Measurements from ENCODE around the gene HSPB8. TPM values are rescaled to one million over a fixed set of nuclear protein-coding genes. Genes with fewer than 3 reads are reported as not detected.
A peak's percentile ranks its signal among the peaks of the same experiment; 100 is the strongest.

The HSPB8 gene
- total RNA-seq, 1 experiment from 2014 or later, result 6.7 TPM

DNA sequence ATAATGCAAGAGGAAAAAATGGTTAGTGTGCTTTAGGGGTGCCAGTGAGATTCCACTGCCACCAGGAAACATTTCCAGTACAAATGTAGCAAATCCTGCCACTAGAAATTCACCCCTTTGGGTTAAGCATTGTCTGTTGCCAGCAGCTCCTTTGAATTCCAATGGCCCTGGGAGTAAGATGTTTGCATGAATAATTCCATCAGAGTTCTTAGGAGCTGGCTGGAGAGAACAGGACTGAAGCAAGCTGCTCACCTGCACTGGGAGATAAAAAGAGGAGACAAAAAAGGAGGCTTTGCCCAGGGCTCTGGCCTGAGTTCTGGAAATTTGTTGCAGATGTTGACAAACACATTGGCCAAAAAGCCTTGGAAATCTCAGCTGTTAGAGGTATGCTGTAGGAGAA is 57.6 kb downstream of the HSPB8 start:
- Mint-ChIP-seq H3K4me1 (peaks cover 59% of the 10 kb centered on the region), H3K27me3 (ENCODE audit: low read depth) (no peaks in the 10 kb centered on the region), H3K9me3 (no peaks in the 10 kb centered on the region), H3K4me3 (no peak overlapping the region), H3K27ac (peak overlapping the region; percentile 96), H3K36me3 (no peaks in the 10 kb centered on the region)
- no peak for DNase-seq (ENCODE audit: low spot score)
- peak; percentile 78 for ATAC-seq
- ChIA-PET POLR2A (no interaction called here), CTCF (interaction anchor here (0.6 to 1.9 kb wide), 10 partner anchors 11 to 208 kb away, joined by 3 to 7 read pairs (median 4); no protein-coding TSS in a partner anchor)
- TF ChIP-seq SMAD3 (CRISPR knock-in tag; IDR thresholded peaks at IDR 0.05; ENCODE audit: borderline replicate concordance), result no peak
- TF ChIP-seq, protein P1, sequence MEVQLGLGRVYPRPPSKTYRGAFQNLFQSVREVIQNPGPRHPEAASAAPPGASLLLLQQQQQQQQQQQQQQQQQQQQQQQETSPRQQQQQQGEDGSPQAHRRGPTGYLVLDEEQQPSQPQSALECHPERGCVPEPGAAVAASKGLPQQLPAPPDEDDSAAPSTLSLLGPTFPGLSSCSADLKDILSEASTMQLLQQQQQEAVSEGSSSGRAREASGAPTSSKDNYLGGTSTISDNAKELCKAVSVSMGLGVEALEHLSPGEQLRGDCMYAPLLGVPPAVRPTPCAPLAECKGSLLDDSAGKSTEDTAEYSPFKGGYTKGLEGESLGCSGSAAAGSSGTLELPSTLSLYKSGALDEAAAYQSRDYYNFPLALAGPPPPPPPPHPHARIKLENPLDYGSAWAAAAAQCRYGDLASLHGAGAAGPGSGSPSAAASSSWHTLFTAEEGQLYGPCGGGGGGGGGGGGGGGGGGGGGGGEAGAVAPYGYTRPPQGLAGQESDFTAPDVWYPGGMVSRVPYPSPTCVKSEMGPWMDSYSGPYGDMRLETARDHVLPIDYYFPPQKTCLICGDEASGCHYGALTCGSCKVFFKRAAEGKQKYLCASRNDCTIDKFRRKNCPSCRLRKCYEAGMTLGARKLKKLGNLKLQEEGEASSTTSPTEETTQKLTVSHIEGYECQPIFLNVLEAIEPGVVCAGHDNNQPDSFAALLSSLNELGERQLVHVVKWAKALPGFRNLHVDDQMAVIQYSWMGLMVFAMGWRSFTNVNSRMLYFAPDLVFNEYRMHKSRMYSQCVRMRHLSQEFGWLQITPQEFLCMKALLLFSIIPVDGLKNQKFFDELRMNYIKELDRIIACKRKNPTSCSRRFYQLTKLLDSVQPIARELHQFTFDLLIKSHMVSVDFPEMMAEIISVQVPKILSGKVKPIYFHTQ (CRISPR knock-in tag; IDR thresholded peaks at IDR 0.05), result no peak
- TF ChIP-seq FOXJ3 (CRISPR knock-in tag; IDR thresholded peaks at IDR 0.05; ENCODE audit: borderline replicate concordance), result no peak
- TF ChIP-seq TCF7 (CRISPR knock-in tag; IDR thresholded peaks at IDR 0.05; ENCODE audit: low read depth), result no peak
- no peak for TF ChIP-seq TP53 (CRISPR knock-in tag; IDR thresholded peaks at IDR 0.05)
- TF ChIP-seq, protein P2, sequence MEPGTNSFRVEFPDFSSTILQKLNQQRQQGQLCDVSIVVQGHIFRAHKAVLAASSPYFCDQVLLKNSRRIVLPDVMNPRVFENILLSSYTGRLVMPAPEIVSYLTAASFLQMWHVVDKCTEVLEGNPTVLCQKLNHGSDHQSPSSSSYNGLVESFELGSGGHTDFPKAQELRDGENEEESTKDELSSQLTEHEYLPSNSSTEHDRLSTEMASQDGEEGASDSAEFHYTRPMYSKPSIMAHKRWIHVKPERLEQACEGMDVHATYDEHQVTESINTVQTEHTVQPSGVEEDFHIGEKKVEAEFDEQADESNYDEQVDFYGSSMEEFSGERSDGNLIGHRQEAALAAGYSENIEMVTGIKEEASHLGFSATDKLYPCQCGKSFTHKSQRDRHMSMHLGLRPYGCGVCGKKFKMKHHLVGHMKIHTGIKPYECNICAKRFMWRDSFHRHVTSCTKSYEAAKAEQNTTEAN (CRISPR knock-in tag; IDR thresholded peaks at IDR 0.05), result no peak
- TF ChIP-seq HMGA2 (CRISPR knock-in tag; IDR thresholded peaks at IDR 0.05), result no peak
- no peak for TF ChIP-seq CBFB (CRISPR knock-in tag; IDR thresholded peaks at IDR 0.05; ENCODE audit: low read depth)
- no peak for TF ChIP-seq SP1 (CRISPR knock-in tag; conservative IDR thresholded peaks at IDR 0.05)

DNA sequence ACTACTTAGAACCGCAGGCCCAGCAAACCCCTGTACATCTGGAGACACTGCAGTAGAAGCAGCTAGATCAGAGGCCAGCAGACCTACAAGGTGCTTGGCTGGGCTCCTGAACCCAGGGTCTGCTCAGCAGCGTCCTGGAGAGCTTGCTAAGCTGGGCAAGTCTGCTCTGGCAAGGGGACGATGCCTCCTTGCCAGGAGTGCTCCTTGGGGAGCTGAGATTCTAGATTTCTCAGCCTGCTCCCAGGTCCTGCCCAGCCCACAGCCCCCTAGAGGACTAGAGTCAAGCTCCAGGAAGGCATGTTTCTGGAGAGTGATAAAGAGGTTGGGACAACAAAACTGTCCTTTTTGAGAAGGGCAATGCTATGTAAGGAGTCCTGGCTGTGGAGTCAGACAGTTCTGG is 60.3 kb downstream of the HSPB8 start:
- peaks cover 51% of the 10 kb centered on the region for H3K4me1 Mint-ChIP-seq
- no peak overlapping the region for H3K27ac Mint-ChIP-seq
- ChIA-PET POLR2A (no interaction called here), CTCF (interaction anchor here (1.2 kb wide), 2 partner anchors 83 to 205 kb away, joined by 3 to 5 read pairs; no protein-coding TSS in a partner anchor)
- no peaks in the 10 kb centered on the region for H3K36me3 Mint-ChIP-seq
- TF ChIP-seq, protein P3, sequence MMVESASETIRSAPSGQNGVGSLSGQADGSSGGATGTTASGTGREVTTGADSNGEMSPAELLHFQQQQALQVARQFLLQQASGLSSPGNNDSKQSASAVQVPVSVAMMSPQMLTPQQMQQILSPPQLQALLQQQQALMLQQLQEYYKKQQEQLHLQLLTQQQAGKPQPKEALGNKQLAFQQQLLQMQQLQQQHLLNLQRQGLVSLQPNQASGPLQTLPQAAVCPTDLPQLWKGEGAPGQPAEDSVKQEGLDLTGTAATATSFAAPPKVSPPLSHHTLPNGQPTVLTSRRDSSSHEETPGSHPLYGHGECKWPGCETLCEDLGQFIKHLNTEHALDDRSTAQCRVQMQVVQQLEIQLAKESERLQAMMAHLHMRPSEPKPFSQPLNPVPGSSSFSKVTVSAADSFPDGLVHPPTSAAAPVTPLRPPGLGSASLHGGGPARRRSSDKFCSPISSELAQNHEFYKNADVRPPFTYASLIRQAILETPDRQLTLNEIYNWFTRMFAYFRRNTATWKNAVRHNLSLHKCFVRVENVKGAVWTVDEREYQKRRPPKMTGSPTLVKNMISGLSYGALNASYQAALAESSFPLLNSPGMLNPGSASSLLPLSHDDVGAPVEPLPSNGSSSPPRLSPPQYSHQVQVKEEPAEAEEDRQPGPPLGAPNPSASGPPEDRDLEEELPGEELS (CRISPR knock-in tag; IDR thresholded peaks at IDR 0.05), result no peak
- TF ChIP-seq, protein P2 (CRISPR knock-in tag; IDR thresholded peaks at IDR 0.05), result no peak
- TF ChIP-seq HMGA2 (CRISPR knock-in tag; IDR thresholded peaks at IDR 0.05) (no peak), ZNF396 (CRISPR knock-in tag; IDR thresholded peaks at IDR 0.05; ENCODE audit: borderline replicate concordance) (no peak), NFATC4 (CRISPR knock-in tag; IDR thresholded peaks at IDR 0.05) (no peak)
- TF ChIP-seq, protein P4, sequence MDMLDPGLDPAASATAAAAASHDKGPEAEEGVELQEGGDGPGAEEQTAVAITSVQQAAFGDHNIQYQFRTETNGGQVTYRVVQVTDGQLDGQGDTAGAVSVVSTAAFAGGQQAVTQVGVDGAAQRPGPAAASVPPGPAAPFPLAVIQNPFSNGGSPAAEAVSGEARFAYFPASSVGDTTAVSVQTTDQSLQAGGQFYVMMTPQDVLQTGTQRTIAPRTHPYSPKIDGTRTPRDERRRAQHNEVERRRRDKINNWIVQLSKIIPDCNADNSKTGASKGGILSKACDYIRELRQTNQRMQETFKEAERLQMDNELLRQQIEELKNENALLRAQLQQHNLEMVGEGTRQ (CRISPR knock-in tag; IDR thresholded peaks at IDR 0.05), result no peak
- ATAC-seq (no peak), DNase-seq (ENCODE audit: low spot score) (no peak)
- H3K9me3 Mint-ChIP-seq, result no peaks in the 10 kb centered on the region
- no peaks in the 10 kb centered on the region for H3K27me3 Mint-ChIP-seq (ENCODE audit: low read depth)
- no peak overlapping the region for H3K4me3 Mint-ChIP-seq

DNA sequence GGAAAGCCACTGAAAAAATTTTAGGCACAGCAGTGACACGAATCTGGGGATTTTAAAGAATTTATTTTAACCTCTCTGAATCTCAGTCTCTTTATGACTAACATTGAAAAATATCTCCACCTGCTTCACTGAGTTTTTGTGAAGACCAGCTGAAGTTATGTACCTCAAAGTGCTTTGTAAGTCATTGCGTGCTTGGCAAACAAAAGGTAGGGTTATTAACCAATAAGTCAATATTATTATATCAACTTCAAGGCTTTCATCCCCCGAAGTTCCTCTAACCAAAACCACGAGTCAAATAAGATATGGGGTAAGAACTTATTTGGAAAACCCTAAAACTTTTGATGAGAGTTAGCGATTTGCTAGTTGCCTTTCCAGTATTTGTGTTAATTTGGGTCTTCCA is 62.3 kb downstream of the HSPB8 start:
- Mint-ChIP-seq H3K4me1 (peaks cover 34% of the 10 kb centered on the region), H3K4me3 (no peak overlapping the region), H3K27ac (peak overlapping the region; percentile 44; the same call in 1 of the 2 replicates), H3K9me3 (no peaks in the 10 kb centered on the region), H3K36me3 (no peaks in the 10 kb centered on the region), H3K27me3 (ENCODE audit: low read depth) (no peaks in the 10 kb centered on the region)
- DNase-seq (ENCODE audit: low spot score) (no peak), ATAC-seq (no peak)
- ChIA-PET CTCF (no interaction called here), POLR2A (no interaction called here)
- TF ChIP-seq CBFB (CRISPR knock-in tag; IDR thresholded peaks at IDR 0.05; ENCODE audit: low read depth), result no peak
- no peak for TF ChIP-seq NR2C2 (CRISPR knock-in tag; IDR thresholded peaks at IDR 0.05)
- TF ChIP-seq FOXP1 (CRISPR knock-in tag; IDR thresholded peaks at IDR 0.05; ENCODE audit: borderline replicate concordance), result no peak
- TF ChIP-seq NR1H2 (CRISPR knock-in tag; IDR thresholded peaks at IDR 0.05), result no peak
- TF ChIP-seq, protein P5, sequence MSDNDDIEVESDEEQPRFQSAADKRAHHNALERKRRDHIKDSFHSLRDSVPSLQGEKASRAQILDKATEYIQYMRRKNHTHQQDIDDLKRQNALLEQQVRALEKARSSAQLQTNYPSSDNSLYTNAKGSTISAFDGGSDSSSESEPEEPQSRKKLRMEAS (CRISPR knock-in tag; IDR thresholded peaks at IDR 0.05), result no peak
- TF ChIP-seq, protein P6, sequence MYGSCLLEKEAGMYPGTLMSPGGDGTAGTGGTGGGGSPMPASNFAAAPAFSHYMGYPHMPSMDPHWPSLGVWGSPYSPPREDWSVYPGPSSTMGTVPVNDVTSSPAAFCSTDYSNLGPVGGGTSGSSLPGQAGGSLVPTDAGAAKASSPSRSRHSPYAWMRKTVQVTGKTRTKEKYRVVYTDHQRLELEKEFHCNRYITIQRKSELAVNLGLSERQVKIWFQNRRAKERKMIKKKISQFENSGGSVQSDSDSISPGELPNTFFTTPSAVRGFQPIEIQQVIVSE (CRISPR knock-in tag; IDR thresholded peaks at IDR 0.05; ENCODE audit: borderline replicate concordance), result no peak
- TF ChIP-seq, protein P7, sequence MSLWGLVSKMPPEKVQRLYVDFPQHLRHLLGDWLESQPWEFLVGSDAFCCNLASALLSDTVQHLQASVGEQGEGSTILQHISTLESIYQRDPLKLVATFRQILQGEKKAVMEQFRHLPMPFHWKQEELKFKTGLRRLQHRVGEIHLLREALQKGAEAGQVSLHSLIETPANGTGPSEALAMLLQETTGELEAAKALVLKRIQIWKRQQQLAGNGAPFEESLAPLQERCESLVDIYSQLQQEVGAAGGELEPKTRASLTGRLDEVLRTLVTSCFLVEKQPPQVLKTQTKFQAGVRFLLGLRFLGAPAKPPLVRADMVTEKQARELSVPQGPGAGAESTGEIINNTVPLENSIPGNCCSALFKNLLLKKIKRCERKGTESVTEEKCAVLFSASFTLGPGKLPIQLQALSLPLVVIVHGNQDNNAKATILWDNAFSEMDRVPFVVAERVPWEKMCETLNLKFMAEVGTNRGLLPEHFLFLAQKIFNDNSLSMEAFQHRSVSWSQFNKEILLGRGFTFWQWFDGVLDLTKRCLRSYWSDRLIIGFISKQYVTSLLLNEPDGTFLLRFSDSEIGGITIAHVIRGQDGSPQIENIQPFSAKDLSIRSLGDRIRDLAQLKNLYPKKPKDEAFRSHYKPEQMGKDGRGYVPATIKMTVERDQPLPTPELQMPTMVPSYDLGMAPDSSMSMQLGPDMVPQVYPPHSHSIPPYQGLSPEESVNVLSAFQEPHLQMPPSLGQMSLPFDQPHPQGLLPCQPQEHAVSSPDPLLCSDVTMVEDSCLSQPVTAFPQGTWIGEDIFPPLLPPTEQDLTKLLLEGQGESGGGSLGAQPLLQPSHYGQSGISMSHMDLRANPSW (CRISPR knock-in tag; conservative IDR thresholded peaks at IDR 0.05; ENCODE audit: low read depth), result no peak

All from WTC11 (cell line).